NCI-H2171 treated with DMSO at 0.1 percent for 48 hours (cell line): ENCODE measurements around the gene KSR1.
"Not testable (repeated sequence)": the region's sequence is repeated elsewhere in the genome, so short reads cannot be mapped to it uniquely, and the experiment has no call there.

Experiments used
- DNase-seq: peaks from one replicate; lab custom pipeline; 2025; lab: John Stamatoyannopoulos, UW

The KSR1 gene

DNA sequence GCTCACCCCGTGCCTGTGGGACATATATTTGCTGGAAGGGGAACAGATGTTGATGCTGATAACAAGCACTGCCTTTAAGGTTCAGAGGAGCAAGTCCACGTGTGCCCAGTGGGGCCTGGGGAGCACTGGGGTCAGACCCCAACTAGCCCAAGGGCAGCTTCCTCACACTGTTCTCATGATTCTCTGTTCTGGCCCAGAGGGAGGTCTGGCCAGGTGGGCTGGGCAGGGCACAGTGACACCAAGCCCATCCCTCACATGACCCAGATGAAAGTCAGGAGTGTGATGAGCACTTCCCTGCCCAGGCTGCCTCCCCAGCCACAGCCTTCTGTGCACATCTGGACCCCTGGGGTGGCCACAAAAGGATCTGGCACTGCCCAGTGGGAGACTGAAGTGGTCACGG, 29.8 kb upstream of the KSR1 start:
- DNase-seq: not testable (repeated sequence)

DNA sequence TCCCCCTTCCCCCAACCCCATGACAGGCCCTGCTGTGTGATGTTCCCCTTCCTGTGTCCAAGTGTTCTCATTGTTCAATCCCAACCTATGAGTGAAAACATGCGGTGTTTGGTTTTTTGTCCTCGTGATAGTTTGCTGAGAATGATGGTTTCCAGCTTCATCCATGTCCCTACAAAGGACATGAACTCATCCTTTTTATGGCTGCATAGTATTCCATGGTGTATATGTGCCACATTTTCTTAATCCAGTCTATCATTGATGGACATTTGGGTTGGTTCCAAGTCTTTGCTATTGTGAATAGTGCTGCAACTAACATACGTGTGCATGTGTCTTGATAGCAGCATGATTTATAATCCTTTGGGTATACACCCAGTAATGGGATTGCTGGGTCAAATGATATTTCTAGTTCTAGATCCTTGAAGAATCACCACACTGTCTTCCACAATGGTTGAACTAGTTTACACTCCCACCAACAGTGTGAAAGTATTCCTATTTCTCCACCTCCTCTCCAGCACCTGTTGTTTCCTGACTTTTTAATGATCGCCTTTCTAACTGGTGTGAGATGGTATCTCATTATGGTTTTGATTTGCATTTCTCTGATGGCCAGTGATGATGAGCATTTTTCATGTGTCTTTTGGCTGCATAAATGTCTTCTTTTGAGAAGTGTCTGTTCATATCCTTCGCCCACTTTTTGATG, 28.9 kb upstream of the KSR1 start:
- DNase-seq: not testable (repeated sequence)

- DNase-seq: no peak
These were observed 27.3 kb upstream of the KSR1 start for GRCh38 chr17:27428781-27429505.

- no peak for DNase-seq
These were observed 26.4 kb upstream of the KSR1 start for GRCh38 chr17:27429666-27430382.

DNA sequence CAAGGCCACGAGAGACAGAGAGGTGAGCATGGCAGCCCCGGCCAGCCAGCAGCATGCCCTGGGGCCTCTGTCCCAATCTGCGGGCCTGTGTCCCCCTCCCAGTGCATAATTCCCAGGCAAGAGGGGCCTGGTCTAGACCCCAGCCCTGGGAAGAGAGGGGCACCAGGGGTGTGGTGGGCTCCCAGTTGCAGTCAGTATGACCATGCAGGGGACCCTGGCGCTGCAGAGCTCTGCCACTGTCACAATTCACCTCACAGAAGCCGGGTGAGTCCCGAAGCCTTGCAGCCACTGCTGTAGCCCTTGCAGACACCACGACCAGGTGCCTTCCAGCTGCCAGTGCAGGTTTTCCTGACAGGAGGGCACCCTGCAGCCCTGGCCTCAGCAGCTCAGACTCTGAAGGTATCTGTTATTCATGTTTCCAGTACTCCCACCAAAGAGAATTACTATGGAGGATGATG, 25.8 kb upstream of the KSR1 start:
- no peak for DNase-seq

DNA sequence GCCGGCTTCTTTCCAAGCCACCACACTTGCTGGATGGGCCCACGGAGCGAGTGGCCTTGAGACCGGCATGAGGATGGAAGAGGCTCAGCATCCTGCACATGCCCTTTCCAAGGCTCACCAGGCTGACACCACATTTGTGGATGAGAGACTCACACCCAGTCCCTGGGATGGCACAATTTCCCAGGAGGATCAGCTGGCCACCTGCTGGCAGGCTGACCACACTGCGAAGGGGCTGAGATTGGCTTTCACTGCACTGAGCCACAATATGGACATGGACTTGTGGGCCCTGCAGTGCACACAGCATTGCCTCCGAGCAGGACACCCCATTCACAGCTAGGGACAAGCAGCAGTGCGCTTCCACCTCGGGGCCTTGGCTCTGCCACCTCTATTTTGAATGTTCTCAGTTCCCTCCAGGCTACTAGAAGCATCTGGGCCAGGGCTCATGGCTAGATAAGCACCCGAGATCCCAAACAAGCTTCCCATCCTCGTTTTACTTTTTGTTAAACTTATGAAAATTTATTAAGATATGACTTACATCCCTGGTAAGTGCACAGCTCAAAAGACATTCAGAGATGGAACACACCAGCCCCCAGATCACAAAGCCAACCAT, 25.3 kb upstream of the KSR1 start:
- no peak for DNase-seq

GRCh38 chr17:27433521-27433920, 22.7 kb upstream of the KSR1 start:
- DNase-seq: no peak

DNA sequence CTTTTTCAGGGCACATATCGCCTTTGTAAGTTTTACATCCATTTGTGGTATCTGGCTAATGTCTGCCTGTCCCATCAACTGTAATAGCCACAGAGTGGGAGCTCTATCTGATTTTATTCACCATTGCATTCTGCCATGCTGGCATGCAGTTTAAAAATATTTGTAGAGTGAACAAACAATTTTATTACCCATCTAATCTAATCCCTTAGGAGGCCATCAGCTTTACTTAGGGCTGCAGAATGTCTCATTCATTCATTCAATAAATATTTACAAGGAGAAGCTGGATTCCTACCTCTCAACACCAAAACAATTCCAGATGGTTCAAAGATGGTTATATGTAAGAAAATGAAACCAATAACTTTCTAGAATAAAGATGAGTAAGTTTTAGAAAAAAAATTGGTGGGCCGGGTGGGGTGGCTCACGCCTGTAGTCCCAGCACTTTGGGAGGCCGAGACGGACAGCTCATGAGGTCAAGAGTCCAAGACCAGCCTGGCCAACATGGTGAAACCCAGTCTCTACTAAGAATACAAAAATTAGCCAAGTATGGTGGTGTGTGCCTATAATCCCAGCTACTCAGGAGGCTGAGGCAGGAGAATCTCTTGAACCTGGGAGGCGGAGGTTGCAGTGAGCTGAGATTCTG, 20.7 kb upstream of the KSR1 start:
- not testable (repeated sequence) for DNase-seq

DNA sequence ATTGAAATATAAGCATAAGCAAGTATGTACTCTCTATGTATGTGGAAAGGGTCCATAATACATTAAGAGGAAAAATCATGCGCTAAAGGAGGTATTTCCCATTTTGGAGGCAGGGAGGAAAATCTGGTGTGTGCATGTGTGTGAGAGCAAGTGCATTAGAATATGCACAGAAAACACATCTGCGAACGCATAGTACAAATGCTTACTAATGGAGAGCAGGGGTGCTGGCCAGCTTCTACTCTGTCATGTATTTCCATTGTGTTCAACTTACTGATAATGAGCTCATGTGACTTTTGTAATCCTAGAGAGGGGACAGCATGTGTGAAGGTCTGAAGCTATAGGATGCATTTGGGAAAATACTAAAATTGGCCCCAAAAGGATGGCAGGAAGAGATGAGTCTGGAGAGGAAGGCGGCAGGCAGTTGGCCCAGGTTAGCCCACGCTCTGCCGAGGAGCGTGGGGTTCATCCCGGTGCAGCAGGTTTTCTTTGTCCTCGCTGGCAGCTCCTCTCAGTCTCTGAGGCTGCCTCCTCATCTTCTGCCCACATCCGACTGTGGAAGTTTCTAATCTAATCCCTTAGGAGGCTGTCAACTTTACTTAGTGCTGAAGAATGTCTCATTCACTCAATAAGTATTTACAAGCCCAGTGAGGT, 17.8 kb upstream of the KSR1 start:
- DNase-seq: no peak

DNA sequence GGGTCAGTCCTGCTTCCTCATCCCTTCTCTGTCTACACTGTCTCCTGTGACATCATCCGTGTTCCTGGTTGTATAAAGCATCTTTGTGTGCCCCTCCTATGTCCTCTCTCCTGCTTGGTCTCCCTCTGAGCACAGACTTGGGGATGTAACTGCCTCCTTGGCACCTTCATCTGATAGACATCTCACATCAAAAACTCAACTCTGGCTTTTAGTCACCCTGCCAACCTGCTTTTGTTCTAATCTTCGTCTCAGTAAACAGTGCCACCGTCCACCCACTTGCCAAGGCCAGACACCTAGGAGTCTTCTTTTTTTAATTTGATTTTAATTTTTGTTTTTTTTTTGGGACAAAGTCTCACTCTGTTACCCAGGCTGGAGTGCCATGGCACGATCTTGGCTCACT, 16.9 kb upstream of the KSR1 start:
- no peak for DNase-seq

- peak; percentile 25 for DNase-seq
These were observed 13.5 kb upstream of the KSR1 start for GRCh38 chr17:27442702-27443101.

DNA sequence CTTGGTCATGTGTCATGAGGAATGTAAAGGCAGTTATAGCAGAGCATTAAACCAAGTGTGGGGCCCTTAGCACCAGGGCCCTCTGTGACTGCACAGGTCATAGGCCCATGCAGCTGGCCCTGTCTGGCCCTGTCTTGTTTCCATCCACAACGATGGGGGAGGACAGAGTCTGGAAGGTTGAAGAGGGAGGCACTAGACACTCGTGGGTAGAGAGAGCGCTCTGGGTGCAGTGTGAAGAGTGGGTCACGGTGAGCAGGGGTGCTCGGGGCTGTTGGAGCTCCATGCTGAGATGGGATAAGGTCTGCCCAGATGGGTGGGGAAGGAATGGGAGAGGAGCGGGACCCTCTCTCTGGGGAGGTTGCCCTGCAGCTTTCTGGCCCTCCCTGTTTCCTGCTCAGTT, 12.8 kb upstream of the KSR1 start:
- no peak for DNase-seq

DNA sequence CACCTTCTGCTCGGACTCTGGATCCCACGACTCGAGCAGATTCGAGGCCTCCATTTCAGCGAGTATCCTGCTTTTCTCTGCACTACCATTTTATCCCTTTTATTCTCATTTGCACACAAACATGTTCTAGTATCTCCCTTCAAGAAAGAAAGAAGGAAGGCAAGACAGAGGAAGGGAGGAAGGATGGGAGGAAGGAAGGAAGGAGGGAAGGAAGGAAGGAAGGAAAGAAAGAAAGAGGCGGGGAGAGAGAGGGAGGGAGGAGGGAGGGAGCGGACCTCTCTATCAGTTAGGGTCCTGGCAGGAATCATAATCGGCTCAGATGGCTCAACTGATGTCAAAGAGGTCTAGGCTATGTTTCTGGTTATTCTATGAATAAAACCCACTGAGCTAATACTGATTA, 10.3 kb upstream of the KSR1 start:
- no peak for DNase-seq

GRCh38 chr17:27446569-27447301, 9.5 kb upstream of the KSR1 start:
- DNase-seq: peak; percentile 54

DNA sequence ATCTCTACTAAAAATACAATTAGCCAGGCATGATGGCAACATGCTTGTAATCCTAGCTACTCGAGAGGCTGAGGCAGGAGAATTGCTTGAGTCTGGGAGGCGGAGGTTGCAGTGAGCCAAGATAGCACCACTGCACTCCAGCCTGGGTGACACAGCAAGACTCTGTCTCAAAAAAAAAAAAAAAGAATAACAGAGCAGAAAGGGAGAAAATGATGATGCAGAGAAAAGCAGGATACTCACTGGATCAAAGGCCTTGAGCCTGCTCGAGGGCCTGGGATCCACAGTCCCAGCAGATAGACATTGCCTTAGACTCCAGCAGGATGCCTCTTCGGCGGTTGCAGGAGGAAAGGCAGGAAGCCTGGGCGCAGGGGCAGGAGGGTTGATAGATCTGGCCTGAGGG, 7.7 kb upstream of the KSR1 start:
- not testable (repeated sequence) for DNase-seq

DNA sequence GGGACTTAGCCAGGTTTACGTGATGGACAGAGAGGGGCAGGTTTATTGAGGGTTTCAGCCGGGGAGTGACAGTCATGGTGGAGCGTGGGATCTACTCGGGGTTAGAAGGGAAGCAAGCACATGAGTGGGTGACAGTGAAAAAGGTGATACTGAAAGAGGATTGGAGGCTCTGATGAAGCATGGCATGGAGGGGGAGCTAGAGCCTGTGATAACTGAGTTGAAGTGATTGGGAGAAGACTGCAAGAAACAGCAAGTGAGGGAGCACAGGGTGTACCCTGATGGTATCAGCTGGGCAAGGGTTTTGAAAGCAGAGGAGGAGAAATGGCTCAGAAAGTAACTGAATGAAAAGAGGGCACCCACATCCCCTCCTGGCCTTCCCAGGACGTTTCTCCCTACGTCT, 6.7 kb upstream of the KSR1 start:
- no peak for DNase-seq

- DNase-seq: no peak
These were observed 6.3 kb upstream of the KSR1 start for GRCh38 chr17:27449988-27450387.

DNA sequence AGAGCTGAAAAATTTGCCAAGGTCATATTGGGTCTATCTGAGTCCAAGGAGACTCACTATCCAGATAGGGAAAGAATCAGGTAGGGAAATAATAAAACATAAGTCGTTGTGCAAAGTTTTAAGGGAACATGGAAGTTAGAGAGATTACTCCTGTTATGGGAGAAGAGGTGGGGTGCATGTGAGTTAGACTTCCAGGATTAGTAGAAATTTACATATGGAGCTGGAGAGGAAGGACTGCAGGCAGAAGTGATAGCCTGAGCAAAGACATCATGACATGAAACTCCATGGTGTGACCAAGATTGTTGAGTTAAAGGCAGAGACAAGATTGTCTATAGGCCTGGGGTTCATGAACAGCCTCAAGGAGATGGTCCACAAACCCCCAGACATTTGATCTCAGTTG, 5.8 kb upstream of the KSR1 start:
- no peak for DNase-seq

GRCh38 chr17:27451906-27452305, 4.3 kb upstream of the KSR1 start:
- DNase-seq: no peak

DNA sequence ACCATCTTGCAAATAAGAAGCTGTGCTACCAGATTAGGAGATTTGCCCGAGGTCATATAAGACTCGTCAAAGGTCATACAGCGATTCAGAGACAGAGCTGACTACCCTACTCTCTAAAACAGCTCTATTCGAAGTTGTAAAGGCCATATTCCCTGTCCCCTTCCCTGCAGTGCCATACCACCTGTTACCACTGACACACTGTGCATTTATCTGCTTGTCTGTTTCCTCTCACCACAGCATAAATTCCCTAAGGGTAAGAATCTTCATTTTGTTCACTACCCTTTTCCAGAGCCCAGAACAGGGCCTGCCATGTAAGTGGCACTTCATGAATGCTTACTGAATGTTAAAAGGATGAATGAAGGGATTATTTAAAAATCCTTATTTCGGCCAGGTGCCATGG, 3.4 kb upstream of the KSR1 start:
- no peak for DNase-seq

GRCh38 chr17:27453471-27453870, 2.8 kb upstream of the KSR1 start:
- no peak for DNase-seq
